GM19324 (cell line): ENCODE results near the gene CYB5A.

Experiments used
- ATAC-seq: cut with Tn5 transposase; IDR thresholded peaks from one replicate; pipeline ENCODE4 v1.9.1; 2021; ENCODE audit warnings: mild to moderate bottlenecking, moderate library complexity; ENCODE audit not compliant: unreplicated experiment, low FRiP score

Gene CYB5A

DNA sequence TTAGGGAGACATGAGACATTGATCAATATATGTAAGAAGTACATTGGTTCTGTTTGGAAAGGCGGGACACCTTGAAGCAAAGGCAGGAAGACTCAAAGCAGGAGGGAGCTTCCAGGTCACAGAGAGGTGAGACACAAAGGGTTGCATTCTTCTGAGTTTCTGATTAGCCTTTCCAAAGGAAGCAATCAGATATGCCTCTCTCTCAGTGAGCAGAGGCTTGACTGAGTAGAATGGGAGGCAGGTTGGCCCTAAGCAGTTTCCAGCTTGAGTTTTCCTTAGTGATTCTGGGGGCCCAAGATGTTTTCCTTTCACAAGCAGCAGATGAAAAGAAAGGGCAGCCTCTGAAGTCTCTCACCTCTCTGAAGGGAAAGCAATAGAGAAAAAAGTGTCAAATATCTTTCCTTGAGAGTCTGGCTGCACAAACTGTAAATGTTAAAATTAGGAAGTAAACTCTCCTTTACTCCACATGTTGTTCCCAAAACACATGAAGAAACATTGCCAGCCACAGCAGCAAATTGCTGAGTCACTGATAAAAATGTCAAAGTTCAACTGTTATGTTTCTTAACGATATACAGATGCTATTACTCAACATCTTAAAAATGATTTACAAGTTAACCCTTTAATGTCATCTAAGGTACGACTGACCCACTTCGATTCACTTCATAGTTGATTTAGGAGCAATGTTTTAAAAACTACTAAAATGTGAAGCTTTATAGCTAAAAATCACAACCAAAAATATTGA lies 40.3 kb downstream of the CYB5A start:
- no peak for ATAC-seq

DNA sequence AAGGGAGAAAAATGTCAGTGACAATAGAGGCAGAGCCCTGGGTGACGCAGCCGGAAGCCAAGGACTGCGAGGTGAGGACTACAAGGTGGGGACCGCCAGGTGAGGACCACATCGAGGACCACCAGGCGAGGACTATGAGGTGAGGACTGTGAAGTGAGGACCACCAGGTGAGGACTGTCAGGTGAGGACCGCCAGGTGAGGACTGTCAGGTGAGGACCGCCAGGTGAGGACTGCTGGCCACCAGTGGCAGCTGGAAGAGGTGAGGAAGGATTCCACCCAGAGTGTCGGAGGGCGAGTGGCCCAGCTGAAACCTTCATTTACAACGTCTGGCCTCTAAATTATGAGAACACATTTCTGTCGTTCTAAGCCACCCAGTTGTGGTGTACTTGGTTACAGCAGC lies 41.6 kb downstream of the CYB5A start:
- no peak for ATAC-seq

DNA sequence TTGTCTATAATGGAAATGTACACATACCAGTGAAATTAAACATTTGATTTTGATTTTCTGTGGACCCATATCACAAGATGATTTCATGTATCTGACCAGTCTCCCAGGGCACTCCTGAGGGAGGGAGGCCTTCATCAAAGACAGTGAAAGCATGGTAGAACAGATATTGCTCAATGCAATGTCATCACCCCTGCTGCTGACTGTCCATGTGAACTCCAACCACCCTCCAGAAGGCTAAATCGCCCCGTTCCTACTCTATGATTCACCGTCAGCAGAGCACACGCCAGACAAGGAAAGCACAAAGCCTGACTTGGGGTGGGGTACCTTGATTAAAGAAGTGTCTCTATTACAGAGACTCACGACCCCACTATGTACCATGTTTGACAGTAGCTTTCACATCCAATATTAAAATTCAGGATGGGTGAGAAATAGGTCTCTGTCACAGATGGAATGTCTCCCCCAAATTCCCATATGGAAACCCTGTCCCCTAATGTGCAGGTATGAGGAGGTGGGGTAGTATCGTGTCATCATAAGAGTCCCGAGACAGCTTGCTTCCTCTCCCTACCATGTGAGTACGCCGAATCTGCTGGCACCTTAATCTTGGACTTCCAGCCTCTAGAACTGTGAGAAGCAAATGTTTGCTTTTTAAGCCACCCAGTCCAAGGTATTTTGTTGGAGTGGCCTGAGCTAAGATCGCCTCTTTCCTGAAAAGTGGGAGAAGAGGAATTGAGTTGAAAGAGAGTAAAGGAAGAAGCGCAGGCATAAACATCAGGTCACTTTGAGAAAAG lies 42.4 kb downstream of the CYB5A start:
- ATAC-seq: no peak

DNA sequence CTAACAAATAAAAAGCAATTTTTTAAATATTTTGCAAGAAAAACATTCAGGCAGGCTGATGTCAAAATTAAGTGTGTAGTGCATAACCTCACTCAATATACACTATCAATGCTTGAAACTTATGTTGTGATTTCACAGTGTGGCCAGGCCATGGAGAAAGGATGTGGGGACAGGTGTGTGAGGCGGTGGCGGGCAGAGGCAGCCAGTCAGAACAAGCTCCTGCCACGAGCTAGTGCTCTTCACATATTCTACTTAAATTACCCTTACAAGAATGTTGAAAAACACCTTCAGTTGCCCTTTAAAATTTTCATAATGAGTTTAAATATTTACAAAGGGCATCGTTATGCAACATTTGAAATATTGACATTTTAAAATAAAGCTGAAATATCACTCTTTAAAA lies 43.2 kb downstream of the CYB5A start:
- ATAC-seq: no peak

DNA sequence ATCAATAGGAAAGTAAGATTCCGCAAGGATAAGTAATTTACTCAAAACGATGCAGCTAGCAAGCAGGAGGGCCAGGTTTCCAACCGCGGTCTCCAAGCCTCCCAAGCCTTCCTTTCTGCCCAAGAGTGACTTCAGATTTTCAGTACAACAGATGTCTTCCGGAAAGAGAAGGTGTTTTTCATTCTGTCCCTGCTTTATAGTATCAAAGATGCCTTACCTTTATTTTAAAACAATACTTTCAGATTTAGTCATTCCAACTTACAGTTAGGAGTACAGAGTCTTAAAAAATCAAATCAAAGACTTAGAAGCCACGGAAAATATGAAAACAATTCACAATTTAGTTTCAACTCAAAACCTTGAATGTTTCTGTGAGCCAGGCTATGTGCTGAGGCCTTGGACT lies 43.6 kb downstream of the CYB5A start:
- no peak for ATAC-seq

DNA sequence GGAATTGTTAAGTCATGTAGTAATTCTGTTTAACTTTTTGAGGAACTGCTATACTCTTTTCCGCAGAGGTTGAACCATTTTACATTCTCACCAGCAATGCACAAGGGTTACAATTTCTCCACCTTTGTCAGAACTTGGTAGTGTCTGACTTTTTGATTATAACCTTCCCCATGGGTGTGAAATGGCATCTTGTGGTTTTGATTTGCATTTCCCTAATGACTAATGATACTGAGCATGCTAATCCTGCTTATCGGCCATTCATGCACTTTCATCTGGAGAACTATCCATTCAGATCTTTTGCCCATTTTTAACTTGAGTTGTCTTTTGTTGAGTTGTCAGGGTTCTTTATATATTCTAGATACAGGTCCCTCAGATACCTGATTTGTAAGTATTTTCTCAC lies 47.2 kb downstream of the CYB5A start:
- ATAC-seq: no peak

DNA sequence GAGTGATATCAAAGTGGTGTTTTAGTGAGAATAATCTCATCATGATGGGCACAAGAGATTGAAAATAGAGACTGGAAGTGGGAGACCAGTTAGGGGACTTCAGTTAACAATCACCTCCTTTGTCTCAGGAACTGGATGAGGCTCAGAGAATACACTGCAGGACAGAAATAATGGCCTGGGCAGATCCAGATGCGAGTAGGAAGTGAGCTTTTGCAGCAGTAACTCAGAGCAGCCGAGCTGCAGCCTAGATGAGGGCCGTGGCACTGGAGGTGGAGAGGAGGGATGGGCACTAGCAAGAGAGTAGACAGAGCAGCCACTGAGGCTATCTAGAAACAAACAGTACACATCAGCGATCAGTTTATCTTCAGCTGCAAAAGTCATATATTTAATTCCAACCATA lies 48.6 kb downstream of the CYB5A start:
- ATAC-seq: no peak

DNA sequence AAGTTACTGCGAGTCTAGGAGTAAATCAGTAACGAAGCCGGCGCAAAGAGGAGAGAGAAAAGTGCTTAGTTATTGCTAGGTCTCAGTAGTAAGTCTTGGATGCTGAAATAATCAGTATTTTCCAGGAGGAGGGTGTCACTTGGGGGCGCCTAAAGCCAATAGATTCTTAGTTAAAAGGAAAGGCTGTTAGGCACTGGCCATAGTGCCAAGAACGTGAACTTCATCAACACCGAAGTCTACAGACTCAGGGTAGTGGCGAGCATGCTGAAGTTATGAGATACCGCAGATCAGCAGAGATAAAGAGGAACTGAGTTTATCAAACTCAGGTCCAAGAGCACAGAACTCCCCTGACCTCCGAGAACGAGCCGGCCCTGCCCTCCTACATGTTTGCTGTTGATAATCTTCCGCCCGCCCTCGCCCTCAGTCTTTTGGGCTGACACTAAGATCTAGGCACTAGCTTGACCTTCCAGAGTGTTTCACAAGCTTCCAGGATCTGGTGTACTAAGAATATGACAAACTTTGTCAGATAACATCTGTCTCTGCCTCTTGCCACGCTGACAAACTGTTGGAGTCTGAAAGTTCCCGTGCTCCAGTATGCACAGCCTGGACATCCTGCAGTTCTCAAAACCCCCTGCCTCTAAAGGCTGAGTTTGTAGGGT lies 49.2 kb downstream of the CYB5A start:
- no peak for ATAC-seq

DNA sequence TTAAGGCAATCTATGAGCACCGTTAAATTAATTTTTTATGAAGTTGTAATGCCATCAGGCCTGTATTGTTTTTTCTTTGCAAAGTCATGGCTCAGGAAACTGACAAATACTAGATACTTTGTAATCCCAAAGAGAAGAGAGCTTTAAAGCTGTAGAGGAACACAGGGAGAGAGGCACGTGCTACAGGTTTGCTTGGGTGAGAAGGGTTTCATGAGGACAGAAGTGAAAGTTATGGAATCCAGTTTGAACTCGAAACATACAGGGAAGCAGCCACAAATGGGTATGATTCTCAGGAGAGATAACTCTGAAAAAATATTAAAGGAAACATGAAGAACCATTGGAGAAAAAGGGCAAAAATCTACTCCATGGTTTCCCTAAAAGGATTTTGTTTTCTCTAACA lies 49.8 kb downstream of the CYB5A start:
- no peak for ATAC-seq

DNA sequence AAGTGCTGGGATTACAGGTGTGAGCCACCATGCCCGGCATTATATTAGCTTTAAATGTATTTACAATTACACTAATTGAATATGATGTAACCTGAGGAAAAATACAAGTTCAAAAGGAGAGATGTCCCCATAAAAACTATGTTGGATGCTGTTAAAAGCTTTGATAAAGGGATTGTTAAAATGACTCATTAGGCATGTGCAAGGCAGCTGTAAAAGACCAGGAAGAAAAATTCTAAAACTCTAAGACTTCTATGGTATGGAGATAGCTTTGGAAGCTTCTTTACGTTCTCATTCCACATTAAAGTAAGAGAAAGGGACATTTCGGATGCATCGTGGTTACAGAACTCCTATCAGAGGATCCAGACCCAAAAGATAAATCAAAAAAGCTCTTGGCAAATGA lies 50.3 kb downstream of the CYB5A start:
- ATAC-seq: no peak

DNA sequence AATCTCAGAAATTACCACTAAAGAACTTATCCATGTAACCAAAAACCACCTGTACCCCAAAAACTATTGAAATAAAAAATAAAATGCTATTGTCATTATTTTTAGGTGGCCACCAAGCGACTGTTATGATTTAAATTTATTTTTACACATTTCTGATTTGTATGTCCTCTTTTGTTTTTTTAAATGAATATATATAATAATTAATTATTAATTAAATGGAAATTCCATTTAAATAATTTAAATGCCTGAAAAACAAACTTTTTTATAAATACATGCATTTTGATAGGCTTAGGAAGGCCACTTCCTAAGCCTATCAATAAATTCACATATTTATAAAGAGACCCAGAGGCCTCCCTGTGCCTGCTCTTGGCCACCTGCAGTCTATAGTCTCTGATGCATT lies 52.2 kb downstream of the CYB5A start:
- no peak for ATAC-seq

DNA sequence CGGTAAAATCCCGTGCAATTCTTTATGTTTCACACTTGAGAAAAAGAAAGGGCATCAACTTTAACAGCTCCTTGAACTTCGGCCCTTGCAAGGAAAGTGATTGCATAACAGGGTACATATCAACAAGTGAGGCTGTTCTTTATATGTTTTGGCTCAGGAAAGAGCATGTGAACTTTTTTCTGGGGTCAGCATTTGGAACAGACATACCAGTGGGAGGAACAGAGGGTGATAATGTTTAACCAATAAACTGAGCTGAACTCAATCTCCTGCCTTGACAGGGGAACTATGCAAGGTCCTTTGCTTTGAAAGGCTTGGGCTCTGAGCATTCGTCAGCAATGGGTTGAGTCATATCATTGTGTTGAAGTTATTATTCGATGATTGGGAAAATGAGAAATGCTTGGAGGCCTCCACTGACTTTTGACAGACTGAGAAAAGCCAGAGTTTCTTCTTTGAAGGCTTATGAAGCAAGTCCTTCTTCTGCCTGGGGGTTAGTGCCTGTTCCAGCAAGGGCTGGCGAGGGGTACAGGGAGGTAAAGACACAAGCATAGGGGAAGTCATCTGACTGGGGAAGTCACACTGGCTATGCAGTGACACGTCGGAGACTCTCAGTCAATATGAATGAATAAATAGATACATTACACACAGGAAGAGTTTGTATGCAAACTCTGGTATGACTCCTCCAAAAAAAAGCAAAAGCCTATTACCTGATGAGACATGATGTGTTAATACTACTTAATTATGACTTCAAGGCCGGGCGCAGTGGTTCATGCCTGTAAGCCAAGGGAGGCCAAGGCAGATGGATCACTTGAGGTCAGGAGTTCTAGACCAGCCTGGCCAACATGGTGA lies 57.2 kb downstream of the CYB5A start:
- ATAC-seq: no peak

DNA sequence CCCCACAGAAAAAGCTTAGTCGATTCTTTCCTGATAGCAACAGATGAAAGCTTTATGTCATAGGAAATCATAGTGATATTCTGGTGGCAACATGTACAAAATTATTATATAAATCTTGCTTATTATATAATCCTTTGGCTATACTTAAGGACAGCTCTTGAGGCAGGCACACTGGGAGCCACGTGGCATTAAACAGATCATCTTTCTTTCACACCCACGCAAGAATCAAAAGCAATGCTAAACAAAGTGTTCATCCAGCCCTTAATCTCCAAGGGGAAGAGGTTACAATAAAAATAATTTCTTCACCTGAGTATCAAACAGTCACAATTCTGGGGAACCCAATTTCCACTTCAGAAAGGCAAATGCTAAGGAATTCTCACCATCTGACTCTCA lies 57.8 kb downstream of the CYB5A start:
- ATAC-seq: no peak

DNA sequence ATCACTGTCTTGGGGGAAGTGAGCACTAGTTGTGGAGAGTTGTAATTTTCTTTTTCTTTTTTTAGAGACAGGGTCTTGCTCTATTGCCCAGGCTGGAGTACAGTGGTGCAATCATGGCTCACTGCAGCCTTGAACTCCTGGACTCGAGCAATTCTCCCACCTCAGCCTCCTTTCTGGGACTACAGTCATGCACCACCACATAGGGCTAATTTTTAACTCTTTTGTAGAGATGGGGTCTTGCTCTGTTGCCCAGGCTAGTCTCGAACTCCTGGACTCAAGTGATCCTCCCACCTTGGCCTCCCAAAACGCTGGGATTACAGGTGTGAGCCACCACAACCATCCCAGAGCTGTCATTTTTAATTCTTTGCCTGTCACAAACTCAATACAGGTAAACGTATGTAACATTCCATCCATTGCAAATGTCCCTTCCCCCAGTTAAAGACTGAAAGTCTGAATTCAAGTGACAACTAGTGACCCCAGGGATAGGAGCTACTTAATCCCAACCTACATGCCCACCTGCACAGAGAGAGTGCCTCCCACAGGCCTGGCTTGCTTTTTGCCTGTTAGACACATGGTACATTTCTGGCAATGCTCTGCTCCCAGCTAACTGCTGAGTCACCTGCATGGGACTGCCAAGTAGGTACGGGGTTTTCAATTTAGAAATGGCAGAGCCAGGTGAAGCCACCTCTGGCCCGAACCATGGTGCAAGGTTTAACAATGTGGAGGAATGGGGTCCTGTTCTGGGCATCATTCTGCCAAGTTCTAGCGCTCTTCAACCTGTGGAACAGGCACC lies 60.6 kb downstream of the CYB5A start:
- no peak for ATAC-seq

DNA sequence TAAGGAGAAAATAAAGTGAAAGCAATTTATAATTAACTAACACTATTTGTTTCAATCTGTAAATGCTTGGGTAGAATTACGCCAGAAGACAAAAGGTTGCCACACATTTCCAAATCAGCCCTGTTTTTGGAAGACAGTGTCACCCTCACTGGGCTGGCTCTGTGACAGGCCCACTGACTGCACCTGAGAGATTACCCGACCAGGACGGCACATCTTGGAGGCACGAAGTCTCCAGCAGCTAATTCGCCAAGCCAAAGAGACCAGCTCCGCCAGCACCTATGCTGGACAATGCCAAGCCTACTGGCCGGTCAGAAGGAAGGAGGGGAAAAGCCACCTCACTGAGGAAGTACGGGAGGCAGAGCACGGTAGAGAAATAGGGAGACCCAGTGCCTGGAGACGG lies 61.9 kb downstream of the CYB5A start:
- no peak for ATAC-seq

DNA sequence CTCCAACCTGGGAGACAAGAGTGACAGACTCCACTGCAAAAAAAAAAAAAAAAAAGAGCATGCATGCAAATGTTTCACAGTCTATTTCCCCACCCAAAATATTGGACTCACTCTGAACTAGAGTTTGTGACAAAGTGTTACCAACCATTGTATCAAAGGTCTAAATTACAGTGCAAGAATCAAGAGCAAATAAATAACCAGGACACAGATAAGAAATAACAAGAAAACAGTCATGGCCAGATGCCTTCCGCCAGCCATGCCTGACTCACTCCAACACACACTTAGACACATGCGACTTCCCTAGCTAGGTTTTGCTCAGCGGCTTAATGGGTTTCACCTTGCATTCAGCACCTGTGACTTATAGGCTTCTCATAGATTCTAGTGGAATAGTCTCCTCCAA lies 62.8 kb downstream of the CYB5A start:
- ATAC-seq: no peak

DNA sequence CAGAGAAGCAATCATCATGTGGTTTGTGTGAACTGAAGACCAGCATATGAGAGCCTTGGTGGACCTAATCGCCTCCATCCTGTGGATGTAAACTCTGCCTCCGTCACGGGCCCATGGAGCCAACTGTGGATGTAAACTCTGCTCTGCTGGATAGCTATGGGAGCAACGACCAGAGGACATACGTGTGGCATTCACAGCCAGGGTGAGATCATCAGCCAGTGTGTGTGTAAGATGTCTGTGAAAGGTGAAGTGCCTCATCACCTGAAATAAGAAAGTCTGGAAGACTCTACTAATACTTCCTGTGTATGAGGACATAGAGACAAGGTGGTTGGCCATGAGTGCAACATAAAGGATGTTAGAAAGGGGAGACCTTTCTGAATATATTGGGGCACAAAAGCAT lies 63.5 kb downstream of the CYB5A start:
- ATAC-seq: no peak

DNA sequence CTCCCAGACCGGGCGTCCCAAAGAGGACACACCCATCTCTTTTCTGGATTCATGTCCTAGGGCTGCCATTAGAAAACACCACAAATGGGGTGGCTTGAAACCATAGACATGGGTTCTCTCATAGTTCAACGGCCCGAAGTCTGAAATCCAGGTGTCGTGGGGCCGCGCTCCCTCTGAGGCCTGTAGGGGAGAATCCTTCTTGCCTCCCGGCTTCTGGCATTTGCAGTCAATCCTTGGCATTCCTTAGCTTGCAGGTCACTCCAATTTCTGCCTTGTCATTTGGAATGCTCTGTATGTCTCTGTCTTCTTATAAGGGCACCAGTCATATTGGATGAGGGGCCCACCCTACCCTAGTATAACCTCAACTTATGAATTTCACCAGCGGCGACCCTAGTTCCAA lies 65.1 kb downstream of the CYB5A start:
- no peak for ATAC-seq

DNA sequence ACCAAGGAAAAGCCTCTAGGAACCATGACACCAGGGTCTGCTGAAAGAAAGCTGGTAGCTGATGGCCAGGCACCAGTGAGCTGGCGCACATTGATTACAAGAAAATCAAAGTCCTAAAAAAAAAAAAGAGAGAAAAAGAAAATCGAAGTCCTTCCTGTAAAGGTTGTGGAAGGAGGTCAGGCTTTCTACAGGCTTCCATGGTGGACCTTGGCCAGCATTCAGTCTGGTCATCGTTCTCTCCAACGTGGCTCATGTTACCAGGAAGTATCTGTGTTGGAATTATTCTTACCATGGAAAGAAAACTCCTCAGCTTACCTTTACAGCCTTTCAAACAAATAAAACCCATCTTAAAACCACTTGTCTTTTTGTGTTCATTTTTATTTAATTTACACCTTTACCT lies 65.6 kb downstream of the CYB5A start:
- no peak for ATAC-seq

DNA sequence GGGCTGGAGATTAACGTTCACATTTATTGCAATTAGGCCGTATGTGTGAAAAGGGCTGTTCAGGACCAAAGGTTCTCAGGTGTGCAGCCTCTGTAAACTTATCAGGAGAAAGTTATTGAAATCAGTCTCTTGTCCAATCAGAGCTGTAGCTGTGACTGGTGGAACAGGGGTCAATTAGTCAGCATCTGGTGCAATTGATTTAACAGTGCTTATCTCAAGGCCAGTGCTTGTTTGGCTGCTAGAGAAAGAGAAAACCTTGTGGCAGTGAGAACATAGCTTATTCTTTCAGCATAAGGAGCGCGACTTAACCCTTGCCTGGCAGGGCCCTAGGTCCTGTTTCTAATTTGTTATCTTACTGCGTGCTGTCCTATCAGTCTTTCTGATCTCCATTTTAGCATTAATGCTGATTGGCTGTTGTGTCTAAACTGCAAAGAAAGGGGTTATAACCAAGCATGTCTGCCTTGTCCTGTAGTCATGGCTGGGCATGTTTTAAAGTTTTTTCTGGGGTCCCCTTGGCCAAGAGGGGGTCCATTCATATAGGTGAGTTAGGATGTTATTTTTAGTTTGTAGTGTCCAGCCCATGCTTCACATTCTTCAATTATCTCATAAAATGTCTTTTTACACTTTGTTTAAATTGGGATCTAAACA lies 66.4 kb downstream of the CYB5A start:
- no peak for ATAC-seq
